GDM1 (cell line): ENCODE measurements around the gene OGT.
"Not testable (repeated sequence)": the region's sequence is repeated elsewhere in the genome, so short reads cannot be mapped to it uniquely, and the experiment has no call there.

Experiments used
- DNase-seq: peaks from one replicate; lab custom pipeline; 2025; lab: John Stamatoyannopoulos, UW

The OGT gene

GRCh38 chrX:71532753-71533425, at the start of gene OGT:
OGT (plus strand) TSS chrX:71533104; CDS start chrX:71533300, 196 bp downstream.
- DNase-seq = peak; percentile 88

- DNase-seq = no peak
Measured at GRCh38 chrX:71487814-71488213, 45.1 kb upstream of the OGT start.

- no peak for DNase-seq
Measured at GRCh38 chrX:71489540-71489939, 43.4 kb upstream of the OGT start.

GRCh38 chrX:71492231-71493065, 40.5 kb upstream of the OGT start:
- no peak for DNase-seq

GRCh38 chrX:71493111-71493613, 39.7 kb upstream of the OGT start:
- DNase-seq = no peak

- DNase-seq = not testable (repeated sequence)
Measured at GRCh38 chrX:71495979-71496378, 36.9 kb upstream of the OGT start.

GRCh38 chrX:71496476-71496875, 36.4 kb upstream of the OGT start:
- no peak for DNase-seq

GRCh38 chrX:71502080-71502479, 30.8 kb upstream of the OGT start:
- DNase-seq = not testable (repeated sequence)

- DNase-seq = no peak
Measured at GRCh38 chrX:71504346-71504745, 28.6 kb upstream of the OGT start.

GRCh38 chrX:71509289-71509688, 23.6 kb upstream of the OGT start:
- DNase-seq = no peak

GRCh38 chrX:71510161-71510560, 22.7 kb upstream of the OGT start:
- no peak for DNase-seq

- DNase-seq = not testable (repeated sequence)
Measured at GRCh38 chrX:71513731-71514130, 19.2 kb upstream of the OGT start.

GRCh38 chrX:71514367-71515037, 18.4 kb upstream of the OGT start:
- DNase-seq = no peak

GRCh38 chrX:71515038-71515396, 17.9 kb upstream of the OGT start:
- DNase-seq = no peak

GRCh38 chrX:71525316-71525715, 7.6 kb upstream of the OGT start:
- DNase-seq = no peak

GRCh38 chrX:71532078-71532752, 689 bp upstream of the OGT start:
- DNase-seq = peak; percentile 17

- no peak for DNase-seq
Measured at GRCh38 chrX:71533516-71533850, 579 bp downstream of the OGT start.

- no peak for DNase-seq
Measured at GRCh38 chrX:71533851-71534561, 1.1 kb downstream of the OGT start.

- DNase-seq = no peak
Measured at GRCh38 chrX:71534773-71535544, 2.1 kb downstream of the OGT start.

- no peak for DNase-seq
Measured at GRCh38 chrX:71536285-71536684, 3.4 kb downstream of the OGT start.

- no peak for DNase-seq
Measured at GRCh38 chrX:71537743-71538142, 4.8 kb downstream of the OGT start.
